Effector memory CD4-positive, alpha-beta T cell (primary cell): ENCODE data around the gene AFF4.

Experiments
- DNase-seq, 3 donors: peaks; one replicate each; pipeline ENCODE4 v3.0.0-alpha.2; 2020
- H3K27ac ChIP-seq: 2 replicates; pipeline ENCODE4 v1.7.0; 2013; ENCODE audit warnings: mild to moderate bottlenecking, low read length, moderate library complexity; ENCODE audit not compliant: insufficient read depth, poor library complexity, severe bottlenecking
- H3K27me3 ChIP-seq: replicated peaks from 2 replicates; pipeline ENCODE4 v1.7.0; 2013; ENCODE audit warnings: mild to moderate bottlenecking, low read length; ENCODE audit not compliant: insufficient read depth, control insufficient read depth, poor library complexity, severe bottlenecking
- H3K36me3 ChIP-seq: 2 replicates; pipeline ENCODE4 v1.7.0; 2013; ENCODE audit warnings: mild to moderate bottlenecking, low read length, moderate library complexity; ENCODE audit not compliant: control insufficient read depth, insufficient read depth
- H3K4me1 ChIP-seq: 2 replicates; pipeline ENCODE4 v1.7.0; 2013; ENCODE audit warnings: low read length, mild to moderate bottlenecking; ENCODE audit not compliant: control insufficient read depth, insufficient read depth, poor library complexity, severe bottlenecking
- H3K4me3 ChIP-seq: 2 replicates; pipeline ENCODE4 v1.7.0; 2013; ENCODE audit warnings: low read length, low read depth, mild to moderate bottlenecking; ENCODE audit not compliant: insufficient read depth, poor library complexity, severe bottlenecking
- H3K9me3 ChIP-seq: 2 replicates; pipeline ENCODE4 v1.7.0; 2013; ENCODE audit warnings: mild to moderate bottlenecking, low read length, moderate library complexity; ENCODE audit not compliant: control insufficient read depth

The AFF4 gene

GRCh38 chr5:132928062-132928407 lies 35.4 kb downstream of the AFF4 start:
- no peak for DNase-seq
- Histone ChIP-seq H3K4me1 (no peaks in the 10 kb centered on the region), H3K4me3 (no peak overlapping the region), H3K9me3 (no peaks in the 10 kb centered on the region), H3K27ac (no peak overlapping the region), H3K36me3 (peaks cover 28% of the 10 kb centered on the region), H3K27me3 (no peaks in the 10 kb centered on the region)

- no peaks in the 10 kb centered on the region for H3K9me3 ChIP-seq
- DNase-seq, result no peak
- H3K27ac ChIP-seq, result no peak overlapping the region
- no peak overlapping the region for H3K4me3 ChIP-seq
- H3K4me1 ChIP-seq, result no peaks in the 10 kb centered on the region
- H3K27me3 ChIP-seq, result no peaks in the 10 kb centered on the region
- H3K36me3 ChIP-seq, result peaks cover 22% of the 10 kb centered on the region
Observed at GRCh38 chr5:132927355-132928061, 35.9 kb downstream of the AFF4 start.

GRCh38 chr5:132926437-132926836 lies 37.0 kb downstream of the AFF4 start:
- no peak for DNase-seq
- Histone ChIP-seq H3K36me3 (peaks cover 23% of the 10 kb centered on the region), H3K27me3 (no peaks in the 10 kb centered on the region), H3K4me3 (no peak overlapping the region), H3K4me1 (no peaks in the 10 kb centered on the region), H3K9me3 (no peaks in the 10 kb centered on the region), H3K27ac (no peak overlapping the region)

GRCh38 chr5:132916086-132916485 lies 47.3 kb downstream of the AFF4 start:
- H3K36me3 ChIP-seq, result peaks cover 18% of the 10 kb centered on the region
- no peaks in the 10 kb centered on the region for H3K9me3 ChIP-seq
- no peak overlapping the region for H3K4me3 ChIP-seq
- no peak overlapping the region for H3K27ac ChIP-seq
- no peaks in the 10 kb centered on the region for H3K4me1 ChIP-seq
- H3K27me3 ChIP-seq, result no peaks in the 10 kb centered on the region
- no peak for DNase-seq

- Histone ChIP-seq H3K4me3 (no peak overlapping the region), H3K9me3 (no peaks in the 10 kb centered on the region), H3K4me1 (no peaks in the 10 kb centered on the region), H3K27ac (no peak overlapping the region), H3K27me3 (no peaks in the 10 kb centered on the region), H3K36me3 (peaks cover 18% of the 10 kb centered on the region)
- DNase-seq, result no peak
Observed at GRCh38 chr5:132915681-132916080, 47.8 kb downstream of the AFF4 start.

- no peak overlapping the region for H3K4me3 ChIP-seq
- no peaks in the 10 kb centered on the region for H3K4me1 ChIP-seq
- H3K27ac ChIP-seq, result no peak overlapping the region
- H3K36me3 ChIP-seq, result peaks cover 13% of the 10 kb centered on the region
- H3K9me3 ChIP-seq, result no peaks in the 10 kb centered on the region
- no peak for DNase-seq
- H3K27me3 ChIP-seq, result no peaks in the 10 kb centered on the region
Observed at GRCh38 chr5:132909702-132910101, 53.7 kb downstream of the AFF4 start.

- H3K36me3 ChIP-seq, result peaks cover 10% of the 10 kb centered on the region
- H3K4me1 ChIP-seq, result no peaks in the 10 kb centered on the region
- H3K27ac ChIP-seq, result no peak overlapping the region
- no peaks in the 10 kb centered on the region for H3K27me3 ChIP-seq
- DNase-seq, result no peak
- H3K4me3 ChIP-seq, result no peak overlapping the region
- no peaks in the 10 kb centered on the region for H3K9me3 ChIP-seq
Observed at GRCh38 chr5:132907161-132907560, 56.3 kb downstream of the AFF4 start.

- no peak overlapping the region for H3K4me3 ChIP-seq
- H3K36me3 ChIP-seq, result peaks cover 18% of the 10 kb centered on the region
- H3K9me3 ChIP-seq, result no peaks in the 10 kb centered on the region
- no peak for DNase-seq
- H3K27me3 ChIP-seq, result no peaks in the 10 kb centered on the region
- no peaks in the 10 kb centered on the region for H3K4me1 ChIP-seq
- H3K27ac ChIP-seq, result no peak overlapping the region
Observed at GRCh38 chr5:132905938-132906337, 57.5 kb downstream of the AFF4 start.

- no peak for DNase-seq
- no peak overlapping the region for H3K4me3 ChIP-seq
- H3K4me1 ChIP-seq, result no peaks in the 10 kb centered on the region
- no peaks in the 10 kb centered on the region for H3K27me3 ChIP-seq
- H3K36me3 ChIP-seq, result peaks cover 43% of the 10 kb centered on the region
- H3K27ac ChIP-seq, result no peak overlapping the region
- H3K9me3 ChIP-seq, result no peaks in the 10 kb centered on the region
Observed at GRCh38 chr5:132901730-132902129, 61.7 kb downstream of the AFF4 start.

GRCh38 chr5:132901036-132901435 lies 62.4 kb downstream of the AFF4 start:
- no peaks in the 10 kb centered on the region for H3K27me3 ChIP-seq
- DNase-seq, result no peak
- no peak overlapping the region for H3K27ac ChIP-seq
- peaks cover 50% of the 10 kb centered on the region for H3K36me3 ChIP-seq
- no peaks in the 10 kb centered on the region for H3K4me1 ChIP-seq
- no peaks in the 10 kb centered on the region for H3K9me3 ChIP-seq
- no peak overlapping the region for H3K4me3 ChIP-seq
